MCF 10A (cell line): ENCODE measurements around the gene CRABP1. TPM values are rescaled to one million over a fixed set of nuclear protein-coding genes. Genes with fewer than 3 reads are reported as not detected.

ENCODE experiments used
- BruUV-seq: library from RNA; stranded (reverse); fragments of 400-500 nt; replicated peaks from 2 replicates; lab custom pipeline; 2021; lab: Mats Ljungman, UMichigan
- CTCF ChIA-PET: fragments of 300-600 bp; sonication (Branson Sonifier 250); formaldehyde crosslinking; extraction: SDS; loops from one replicate; lab custom pipeline; 2021; ENCODE audit warnings: antibody characterized with exemption, inconsistent platforms; lab: Yijun Ruan, JAX
- POLR2A ChIA-PET: fragments of 300-600, 350-650 bp; sonication (Branson Sonifier 250); formaldehyde crosslinking; extraction: SDS; loops from one replicate; lab custom pipeline; 2020; ENCODE audit warnings: antibody characterized with exemption, inconsistent platforms; lab: Yijun Ruan, JAX
- DNase-seq: peaks from one replicate; pipeline ENCODE4 v3.0.0-alpha.2; 2018; ENCODE audit not compliant: unreplicated experiment
- H3K27ac Mint-ChIP-seq: one replicate; pipeline ENCODE4 v1.8.0; 2022; ENCODE audit warnings: mild to moderate bottlenecking, low read depth, mixed read lengths; ENCODE audit not compliant: unreplicated experiment
- H3K27me3 Mint-ChIP-seq: one replicate; pipeline ENCODE4 v1.8.0; 2022; ENCODE audit warnings: mixed read lengths; ENCODE audit not compliant: insufficient read depth, unreplicated experiment
- H3K36me3 Mint-ChIP-seq: one replicate; pipeline ENCODE4 v1.8.0; 2022; ENCODE audit warnings: mild to moderate bottlenecking, moderate library complexity, mixed read lengths; ENCODE audit not compliant: insufficient read depth, unreplicated experiment
- H3K4me1 Mint-ChIP-seq: one replicate; pipeline ENCODE4 v1.8.0; 2022; ENCODE audit warnings: mixed read lengths; ENCODE audit not compliant: insufficient read depth, unreplicated experiment
- H3K4me3 Mint-ChIP-seq: one replicate; pipeline ENCODE4 v1.8.0; 2022; ENCODE audit warnings: mild to moderate bottlenecking, moderate library complexity, mixed read lengths; ENCODE audit not compliant: unreplicated experiment
- H3K9me3 Mint-ChIP-seq: one replicate; pipeline ENCODE4 v1.8.0; 2022; ENCODE audit warnings: mixed read lengths; ENCODE audit not compliant: unreplicated experiment
- intact Hi-C: fragments of 100-400 bp; cut with micrococcal nuclease; formaldehyde crosslinking; loops from 2 replicates; pipeline ENCODE4 v1.14.1; 2022
- total RNA-seq: library from RNA; stranded (reverse); gene quantifications from 2 replicates; pipeline ENCODE4 v1.2.3, GENCODE V29; 2022
- TF ChIP-seq, protein P1 (sequence below): fragments of 200-600 bp; IDR thresholded peaks from one replicate; pipeline ENCODE4 v1.8.0; 2022; ENCODE audit warnings: antibody characterized with exemption, mild to moderate bottlenecking; ENCODE audit not compliant: unreplicated experiment

CRABP1 gene
- total RNA-seq, 1 experiment from 2014 or later: not detected

DNA sequence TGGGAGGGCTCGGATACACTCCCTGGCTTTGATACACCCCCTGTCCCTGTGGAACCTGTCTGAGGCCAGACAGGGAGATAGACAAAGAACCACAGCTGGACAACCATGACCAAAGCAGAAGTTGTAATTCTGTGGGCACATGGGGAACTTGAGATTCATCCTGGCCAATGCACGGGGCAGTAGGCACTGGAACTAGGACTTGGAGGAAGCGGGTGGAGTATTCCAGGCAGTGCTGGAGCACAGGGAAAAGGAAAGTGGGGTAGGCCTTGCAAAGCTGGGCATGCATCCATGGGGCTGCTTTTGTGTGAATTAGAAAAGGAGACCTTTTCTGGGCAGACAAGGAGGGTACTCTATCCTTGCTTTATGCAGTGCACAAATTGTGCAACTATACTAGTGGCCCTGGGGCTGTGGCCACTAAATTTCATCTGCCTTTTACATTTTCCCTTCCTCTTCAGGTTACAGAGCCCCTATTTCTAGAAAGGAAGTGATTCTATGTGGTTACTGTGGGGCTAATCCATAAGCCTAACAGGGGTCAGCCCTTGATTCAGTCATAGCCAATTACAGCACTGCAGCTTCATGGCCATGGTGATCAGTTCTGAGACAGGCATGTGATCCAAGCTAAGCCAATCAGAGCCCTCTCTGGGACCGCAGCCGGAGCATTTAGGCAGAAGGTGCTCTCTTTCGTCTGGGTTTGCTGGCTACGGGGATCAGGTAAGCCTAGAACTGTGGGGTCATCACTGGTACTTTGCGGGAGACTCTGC lies 21.0 kb downstream of the CRABP1 start:
- no peak overlapping the region for H3K4me3 Mint-ChIP-seq
- H3K9me3 Mint-ChIP-seq: no peaks in the 10 kb centered on the region
- no TSS peak for BruUV-seq
- ChIA-PET POLR2A (interaction anchor here (0.6 kb wide), 1 partner anchor 16 kb away, joined by 3 read pairs; no protein-coding TSS in a partner anchor), CTCF (interaction anchor here (0.6 kb wide), 1 partner anchor 57 kb away, joined by 3 read pairs; no protein-coding TSS in a partner anchor)
- no peaks in the 10 kb centered on the region for H3K36me3 Mint-ChIP-seq
- H3K4me1 Mint-ChIP-seq: no peaks in the 10 kb centered on the region
- intact Hi-C loops: no loop called here
- no peaks in the 10 kb centered on the region for H3K27me3 Mint-ChIP-seq
- no peak for DNase-seq
- H3K27ac Mint-ChIP-seq: no peak overlapping the region
- TF ChIP-seq, protein P1, sequence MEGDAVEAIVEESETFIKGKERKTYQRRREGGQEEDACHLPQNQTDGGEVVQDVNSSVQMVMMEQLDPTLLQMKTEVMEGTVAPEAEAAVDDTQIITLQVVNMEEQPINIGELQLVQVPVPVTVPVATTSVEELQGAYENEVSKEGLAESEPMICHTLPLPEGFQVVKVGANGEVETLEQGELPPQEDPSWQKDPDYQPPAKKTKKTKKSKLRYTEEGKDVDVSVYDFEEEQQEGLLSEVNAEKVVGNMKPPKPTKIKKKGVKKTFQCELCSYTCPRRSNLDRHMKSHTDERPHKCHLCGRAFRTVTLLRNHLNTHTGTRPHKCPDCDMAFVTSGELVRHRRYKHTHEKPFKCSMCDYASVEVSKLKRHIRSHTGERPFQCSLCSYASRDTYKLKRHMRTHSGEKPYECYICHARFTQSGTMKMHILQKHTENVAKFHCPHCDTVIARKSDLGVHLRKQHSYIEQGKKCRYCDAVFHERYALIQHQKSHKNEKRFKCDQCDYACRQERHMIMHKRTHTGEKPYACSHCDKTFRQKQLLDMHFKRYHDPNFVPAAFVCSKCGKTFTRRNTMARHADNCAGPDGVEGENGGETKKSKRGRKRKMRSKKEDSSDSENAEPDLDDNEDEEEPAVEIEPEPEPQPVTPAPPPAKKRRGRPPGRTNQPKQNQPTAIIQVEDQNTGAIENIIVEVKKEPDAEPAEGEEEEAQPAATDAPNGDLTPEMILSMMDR: no peak

DNA sequence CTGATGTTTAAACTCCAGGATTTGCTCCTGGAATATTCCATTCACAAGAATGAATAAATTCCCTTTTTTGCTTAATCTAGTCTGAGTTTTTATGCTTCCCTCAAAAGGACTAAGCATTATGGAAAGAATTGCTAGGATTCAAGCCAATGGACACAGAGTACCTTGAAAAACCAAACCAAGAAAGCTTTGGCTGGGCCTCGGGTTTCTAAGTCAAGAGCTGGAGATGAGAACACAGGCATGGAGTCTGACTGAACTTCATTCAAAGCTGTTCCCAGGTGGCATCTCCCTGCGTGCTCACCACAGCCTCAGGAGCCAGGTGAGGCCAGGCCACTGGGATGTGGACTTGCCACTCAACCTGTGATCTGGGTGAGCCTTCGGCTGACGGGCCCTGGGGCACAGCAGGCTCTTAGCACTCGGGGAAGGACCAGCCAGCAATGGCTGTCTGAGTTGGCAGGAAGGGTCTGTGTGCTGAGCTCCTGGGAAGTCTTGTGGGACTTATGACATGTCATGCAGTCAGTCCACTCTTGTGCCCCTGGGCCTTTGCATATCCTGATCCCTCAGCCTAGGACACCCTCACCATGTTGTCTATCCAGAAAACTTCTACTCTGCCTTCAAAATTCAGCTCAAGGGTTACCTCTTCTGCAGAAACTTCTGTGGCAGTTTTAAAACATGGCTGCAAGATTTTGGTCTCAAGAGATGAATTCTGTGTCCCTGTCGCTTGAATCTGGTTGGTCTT lies 21.8 kb downstream of the CRABP1 start:
- ChIA-PET POLR2A (no interaction called here), CTCF (no interaction called here)
- no TSS peak for BruUV-seq
- Mint-ChIP-seq H3K4me1 (no peaks in the 10 kb centered on the region), H3K4me3 (no peak overlapping the region), H3K36me3 (no peaks in the 10 kb centered on the region), H3K9me3 (no peaks in the 10 kb centered on the region), H3K27ac (no peak overlapping the region), H3K27me3 (no peaks in the 10 kb centered on the region)
- no peak for DNase-seq
- intact Hi-C loops: no loop called here
- TF ChIP-seq, protein P1: no peak

DNA sequence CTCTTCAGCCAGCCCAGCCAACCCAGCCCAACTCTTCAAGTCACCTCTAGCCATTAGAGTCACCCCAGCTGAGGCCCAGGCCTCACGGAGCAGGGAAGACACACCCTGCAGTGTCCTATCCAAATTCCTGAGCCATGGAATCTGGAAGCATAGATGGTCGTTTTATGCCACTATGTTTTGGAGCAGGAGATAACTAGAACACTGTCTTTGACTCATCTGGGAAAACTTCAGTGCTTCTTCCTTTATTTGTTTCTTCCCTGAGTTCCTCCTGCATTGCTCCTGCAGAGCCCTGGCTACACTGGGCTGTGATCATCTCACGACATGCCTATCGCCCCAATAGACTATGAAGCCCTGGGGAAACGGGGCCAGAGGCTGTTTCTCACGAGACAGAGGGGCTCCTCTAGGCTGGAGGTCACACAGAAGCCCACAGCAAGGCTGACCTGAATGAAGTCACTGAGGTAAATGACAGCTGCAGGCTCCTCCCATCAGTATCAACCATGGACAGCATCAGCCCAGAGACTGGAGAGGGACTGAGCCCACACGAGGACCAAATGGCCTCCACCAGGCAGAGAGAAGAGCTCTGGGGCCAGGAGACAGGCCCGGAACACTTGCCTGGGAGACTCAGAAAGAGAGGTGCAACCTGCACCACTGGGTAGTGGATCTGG lies 22.7 kb downstream of the CRABP1 start:
- ChIA-PET CTCF (interaction anchor here (0.6 kb wide), 1 partner anchor 255 kb away, joined by 7 read pairs; no protein-coding TSS in a partner anchor), POLR2A (interaction anchor here (0.7 kb wide), 1 partner anchor 31 kb away, joined by 3 read pairs; no protein-coding TSS in a partner anchor)
- H3K4me1 Mint-ChIP-seq: no peaks in the 10 kb centered on the region
- no peak for DNase-seq
- TF ChIP-seq, protein P1: no peak
- intact Hi-C loops: no loop called here
- no peak overlapping the region for H3K4me3 Mint-ChIP-seq
- no TSS peak for BruUV-seq
- no peak overlapping the region for H3K27ac Mint-ChIP-seq
- no peaks in the 10 kb centered on the region for H3K36me3 Mint-ChIP-seq
- H3K9me3 Mint-ChIP-seq: no peaks in the 10 kb centered on the region
- H3K27me3 Mint-ChIP-seq: no peaks in the 10 kb centered on the region
